ENCODE data around the gene TRMT6.

- TF ChIP-seq CTCF (IDR thresholded peaks at IDR 0.05) = no peak
- no peak for TF ChIP-seq ZFX (IDR thresholded peaks at IDR 0.05; ENCODE audit: borderline replicate concordance)
Measured at GRCh38 chr20:5936238-5936637, 14.1 kb downstream of the TRMT6 start.
